Mesothelial cell of epicardium (in vitro differentiated cells): ENCODE measurements around the gene ZNF837. TPM values are rescaled to one million over a fixed set of nuclear protein-coding genes. Genes with fewer than 3 reads are reported as not detected.
"Not testable (repeated sequence)": the region's sequence is repeated elsewhere in the genome, so short reads cannot be mapped to it uniquely, and the experiment has no call there.

ENCODE experiments used
- DNase-seq, 2 experiments: peaks; one replicate each; pipeline ENCODE4 v3.0.0; 2021; ENCODE audit warnings: low spot score in 2 of 2; ENCODE audit not compliant: unreplicated experiment in 2 of 2
- H3K27ac Mint-ChIP-seq: 2 replicates; pipeline ENCODE4 v1.8.0; 2021; ENCODE audit warnings: mixed read lengths
- H3K27me3 Mint-ChIP-seq: 2 replicates; pipeline ENCODE4 v1.8.0; 2021; ENCODE audit warnings: low read depth, mixed read lengths
- H3K36me3 Mint-ChIP-seq: 2 replicates; pipeline ENCODE4 v1.8.0; 2021; ENCODE audit warnings: mixed read lengths
- H3K4me1 Mint-ChIP-seq: 2 replicates; pipeline ENCODE4 v1.8.0; 2021; ENCODE audit warnings: mixed read lengths
- H3K4me3 Mint-ChIP-seq: 2 replicates; pipeline ENCODE4 v1.8.0; 2021; ENCODE audit warnings: mild to moderate bottlenecking, moderate library complexity, mixed read lengths
- H3K9me3 Mint-ChIP-seq: 2 replicates; pipeline ENCODE4 v1.8.0; 2021; ENCODE audit warnings: mixed read lengths
- CTCF ChIP-seq: fragments of 200-600 bp; sonication (generic); IDR thresholded peaks from one replicate; pipeline ENCODE4 v1.5.0; 2021; ENCODE audit warnings: antibody characterized with exemption; ENCODE audit not compliant: unreplicated experiment
- total RNA-seq: library from RNA; stranded (reverse); gene quantifications from 3 replicates; pipeline ENCODE4 v1.2.1, GENCODE V29; 2021

ZNF837 gene
- total RNA-seq, 1 donor from 2014 or later: 3.9 TPM

- no peak for DNase-seq
- Mint-ChIP-seq H3K4me1 (peaks cover 10% of the 10 kb centered on the region), H3K27ac (no peak overlapping the region), H3K27me3 (peaks cover 21% of the 10 kb centered on the region), H3K36me3 (peaks cover 4% of the 10 kb centered on the region), H3K9me3 (no peaks in the 10 kb centered on the region), H3K4me3 (no peak overlapping the region)
- no peak for TF ChIP-seq CTCF
These were observed 29.8 kb downstream of the ZNF837 start for GRCh38 chr19:58350871-58351557.

- no peak for DNase-seq
- no peak for TF ChIP-seq CTCF
- no peak overlapping the region for H3K27ac Mint-ChIP-seq
- H3K4me1 Mint-ChIP-seq: peaks cover 16% of the 10 kb centered on the region
- peaks cover 28% of the 10 kb centered on the region for H3K27me3 Mint-ChIP-seq
- H3K36me3 Mint-ChIP-seq: peaks cover 4% of the 10 kb centered on the region
- no peak overlapping the region for H3K4me3 Mint-ChIP-seq
- H3K9me3 Mint-ChIP-seq: no peaks in the 10 kb centered on the region
These were observed 30.6 kb downstream of the ZNF837 start for GRCh38 chr19:58350001-58350861.

GRCh38 chr19:58349590-58349989 is 31.2 kb downstream of the ZNF837 start:
- no peak for TF ChIP-seq CTCF
- H3K27me3 Mint-ChIP-seq: peaks cover 31% of the 10 kb centered on the region
- H3K4me3 Mint-ChIP-seq: no peak overlapping the region
- H3K9me3 Mint-ChIP-seq: no peaks in the 10 kb centered on the region
- H3K27ac Mint-ChIP-seq: no peak overlapping the region
- H3K36me3 Mint-ChIP-seq: peaks cover 4% of the 10 kb centered on the region
- no peak for DNase-seq
- H3K4me1 Mint-ChIP-seq: peaks cover 16% of the 10 kb centered on the region

GRCh38 chr19:58348080-58348479 is 32.8 kb downstream of the ZNF837 start:
- H3K27me3 Mint-ChIP-seq: peaks cover 31% of the 10 kb centered on the region
- H3K27ac Mint-ChIP-seq: not testable (repeated sequence)

GRCh38 chr19:58346961-58347929 is 33.6 kb downstream of the ZNF837 start:
- peaks cover 16% of the 10 kb centered on the region for H3K4me1 Mint-ChIP-seq
- peak; percentile 56 to 79 for DNase-seq
- H3K4me3 Mint-ChIP-seq: peak overlapping the region; percentile 90
- no peaks in the 10 kb centered on the region for H3K9me3 Mint-ChIP-seq
- H3K27ac Mint-ChIP-seq: peak overlapping the region; percentile 53
- peaks cover 31% of the 10 kb centered on the region for H3K27me3 Mint-ChIP-seq
- TF ChIP-seq CTCF: no peak
- peaks cover 8% of the 10 kb centered on the region for H3K36me3 Mint-ChIP-seq

More at GRCh38 chr19:58348080-58348479, 32.8 kb downstream of the ZNF837 start:
- not testable (repeated sequence) for DNase-seq, H3K9me3 Mint-ChIP-seq, H3K36me3 Mint-ChIP-seq
- H3K4me1 Mint-ChIP-seq: peaks cover 16% of the 10 kb centered on the region
- H3K4me3 Mint-ChIP-seq: peak overlapping the region; percentile 90
